ENCODE results near the gene ZDHHC11B.
A peak's percentile ranks its signal among the peaks of the same experiment; 100 is the strongest.

ZDHHC11B gene

DNA sequence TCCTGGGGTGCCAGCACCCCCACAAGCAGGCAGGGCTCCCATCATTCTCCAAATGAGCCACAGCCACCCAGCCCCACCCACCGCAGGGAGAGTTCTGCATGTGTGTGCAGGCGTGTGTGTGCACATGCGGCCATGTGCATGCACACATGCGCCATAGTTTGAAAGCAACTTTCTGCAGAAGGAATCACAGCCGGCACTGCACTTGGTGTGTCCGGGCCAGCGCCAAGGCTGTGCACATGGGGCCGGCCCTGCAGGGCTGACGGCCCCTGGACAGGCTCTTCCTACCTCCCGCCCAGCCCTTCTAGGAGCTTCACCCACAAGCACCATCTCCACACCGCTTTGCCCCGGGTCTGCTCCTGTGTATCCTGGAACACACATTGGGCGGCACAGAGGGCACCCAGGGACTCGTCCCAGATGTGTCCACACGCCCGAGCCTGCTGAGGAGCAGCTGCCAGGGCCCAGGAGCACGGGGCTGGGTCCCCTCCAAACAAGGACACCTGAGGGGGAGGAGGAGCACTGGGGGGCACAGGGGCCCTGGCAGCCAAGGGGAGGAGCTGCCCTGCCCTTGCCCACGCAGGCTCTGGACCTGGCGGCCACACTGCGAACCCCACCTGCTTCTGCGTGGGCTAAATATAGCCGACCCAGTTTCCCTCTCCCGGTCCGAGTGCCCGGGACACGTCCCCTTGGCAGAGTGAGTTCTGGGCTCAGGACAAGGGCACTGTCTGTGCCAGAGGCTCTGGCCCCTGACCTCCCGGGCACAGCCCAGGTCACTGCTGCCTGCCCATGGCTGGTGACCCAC lies 110.5 kb downstream of the ZDHHC11B start:
- DNase-seq (ENCODE audit: low read depth): no peak

DNA sequence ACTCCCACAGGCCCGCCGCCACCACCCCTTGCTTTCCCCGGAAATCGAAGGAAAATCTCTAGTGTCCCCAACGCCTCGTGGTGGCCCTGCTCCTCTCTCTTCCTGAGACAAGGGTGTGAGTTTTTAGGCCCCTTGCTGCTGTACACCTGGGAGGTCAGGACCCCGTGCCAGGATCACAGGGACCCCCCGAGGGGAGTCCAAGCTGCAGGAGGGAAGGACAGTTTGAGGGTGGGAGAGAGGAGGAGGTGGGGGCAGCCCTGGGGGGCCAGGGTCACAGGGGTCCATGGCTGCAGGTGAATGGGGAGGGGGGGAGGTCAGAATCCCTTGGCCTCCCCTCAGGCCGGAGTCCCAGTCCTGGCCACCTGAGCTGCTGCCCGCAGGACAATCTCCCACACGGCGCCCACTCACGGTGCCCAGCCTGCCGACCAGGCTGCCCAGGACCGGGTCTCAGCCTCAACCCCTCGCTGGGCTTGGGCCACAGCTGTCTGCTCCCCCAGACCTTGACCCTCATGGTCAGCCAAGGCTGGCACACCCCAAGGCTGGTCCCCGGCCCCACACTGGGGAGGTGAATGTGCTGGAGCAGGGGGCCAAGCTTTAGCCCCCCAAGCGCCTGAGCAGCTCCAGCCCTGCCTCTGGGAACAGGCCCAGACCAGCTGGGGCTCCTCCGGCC lies 111.2 kb downstream of the ZDHHC11B start:
- DNase-seq (ENCODE audit: low read depth): no peak

DNA sequence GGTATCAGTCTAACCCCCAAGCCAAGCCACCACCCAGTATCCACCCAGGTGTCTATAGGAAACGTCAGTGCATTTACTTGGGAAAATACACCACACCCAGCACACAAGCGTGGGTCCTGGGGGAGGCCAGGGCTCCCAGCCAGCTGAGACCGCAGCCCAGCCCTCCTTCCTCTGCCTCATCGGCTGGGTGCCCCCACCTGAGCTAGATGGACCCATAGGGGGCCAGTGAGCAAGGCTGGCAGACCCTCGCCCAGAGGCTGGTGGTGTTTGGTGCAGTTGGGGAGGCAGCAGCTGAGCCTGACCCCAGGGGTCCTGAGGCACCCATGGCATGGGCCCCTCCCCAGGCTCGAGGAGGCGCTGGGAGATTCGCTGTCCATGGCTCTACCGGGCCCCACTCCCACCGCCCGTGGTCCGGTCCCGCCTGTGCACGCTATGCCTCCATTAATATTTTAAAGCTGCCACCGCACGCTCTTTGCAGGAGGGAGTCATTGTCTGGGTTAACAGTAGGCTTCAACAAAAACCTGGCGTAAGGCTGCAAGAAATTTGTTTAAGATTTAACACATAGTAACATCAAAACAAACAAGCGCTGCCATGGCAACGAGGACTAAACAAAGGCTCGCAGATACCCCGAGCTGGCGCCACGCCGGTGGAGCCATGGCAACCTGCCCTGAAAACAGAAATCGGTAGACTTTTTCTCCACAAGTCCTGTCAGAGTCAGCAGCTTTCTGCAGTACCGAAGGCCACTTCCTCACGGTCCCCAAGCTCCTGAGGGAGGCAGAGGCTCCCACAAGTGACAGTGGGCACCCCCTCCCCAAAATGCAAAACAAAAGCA lies 112.0 kb downstream of the ZDHHC11B start:
- DNase-seq (ENCODE audit: low read depth): peak; percentile 86

DNA sequence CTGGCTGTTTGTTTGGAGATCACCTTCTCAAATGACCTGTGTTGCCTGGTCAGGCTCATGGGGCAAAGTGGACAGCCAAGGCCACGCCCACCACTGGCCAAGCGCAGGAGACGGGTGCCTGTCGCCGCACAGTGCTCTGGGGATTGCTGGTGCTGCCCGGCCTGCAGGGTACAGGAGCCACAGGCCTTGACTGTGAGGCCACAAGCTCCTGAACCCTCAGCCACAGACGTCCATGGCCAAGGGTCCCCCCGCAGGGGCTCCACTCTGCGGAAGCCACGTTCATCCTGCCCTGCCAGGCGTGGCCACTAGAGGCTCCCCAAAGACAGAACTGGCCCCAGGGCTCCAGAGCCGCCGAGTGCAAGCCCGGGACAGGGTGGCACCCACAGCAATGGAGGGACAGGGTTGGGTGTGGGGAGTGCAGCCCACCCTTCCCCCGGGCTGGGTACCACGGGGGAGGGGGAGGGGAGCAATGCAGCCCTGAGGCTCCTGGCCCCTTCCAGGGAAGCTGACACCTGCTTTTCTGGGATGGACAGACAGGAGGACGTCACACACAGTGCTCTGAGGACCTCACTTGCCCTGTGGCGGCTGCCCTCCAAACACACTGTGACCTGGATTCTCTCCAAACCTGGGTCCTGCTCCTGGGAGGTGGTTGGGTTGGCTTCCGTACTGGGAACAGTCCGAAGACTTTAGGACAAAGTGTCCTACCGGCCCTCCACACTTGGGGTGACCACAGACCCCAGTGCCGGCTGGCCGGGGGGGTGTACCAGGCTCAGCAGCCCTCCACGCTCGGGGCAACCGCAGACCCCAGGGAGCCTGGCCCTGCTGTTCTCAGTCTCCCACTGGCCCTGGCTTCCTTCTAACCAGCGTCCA lies 112.8 kb downstream of the ZDHHC11B start:
- DNase-seq (ENCODE audit: low read depth): peak; percentile 60

DNA sequence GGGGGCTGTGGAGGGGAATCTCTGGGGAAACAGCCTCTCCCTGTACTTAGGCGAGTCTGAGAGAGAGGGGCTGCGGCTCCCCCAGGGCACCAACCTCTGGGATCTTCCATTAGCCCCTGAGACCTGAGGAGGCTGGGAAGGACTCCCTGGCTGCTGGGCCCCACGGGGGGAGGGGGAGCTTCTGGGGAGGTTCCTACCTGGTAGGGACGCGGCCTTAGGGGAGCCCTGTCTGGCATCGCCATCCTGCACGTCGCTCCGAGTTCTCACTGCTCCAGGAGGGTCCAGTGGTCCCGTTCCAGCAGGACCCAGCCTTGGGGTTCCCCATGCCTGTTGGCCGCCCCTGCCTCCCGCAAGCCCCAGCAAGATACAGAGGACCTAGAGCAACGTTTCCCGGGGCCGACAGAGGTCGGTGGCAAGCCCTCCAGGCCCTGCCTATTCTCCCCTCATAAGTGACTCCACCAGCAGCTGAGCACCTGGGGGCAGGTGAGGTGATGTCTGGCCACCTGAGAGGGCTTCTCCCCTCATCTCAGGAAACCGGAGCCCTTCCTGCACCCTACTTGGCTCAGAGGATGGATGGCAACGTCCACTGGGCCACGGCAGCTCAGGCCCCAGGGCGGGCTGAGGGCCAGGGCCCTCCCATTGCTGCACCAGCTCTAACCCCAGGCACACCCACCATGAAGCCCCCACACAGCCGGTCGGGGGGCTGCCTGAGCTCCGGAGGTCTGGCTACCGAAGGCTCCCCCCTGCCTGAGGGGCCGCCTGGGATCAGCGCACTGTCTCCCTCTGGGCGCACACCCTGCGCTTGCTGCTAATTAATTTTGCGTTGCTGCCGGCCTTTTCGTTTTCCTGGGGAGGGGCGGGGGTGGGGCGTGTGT lies 113.9 kb downstream of the ZDHHC11B start:
- no peak for DNase-seq (ENCODE audit: low read depth)

DNA sequence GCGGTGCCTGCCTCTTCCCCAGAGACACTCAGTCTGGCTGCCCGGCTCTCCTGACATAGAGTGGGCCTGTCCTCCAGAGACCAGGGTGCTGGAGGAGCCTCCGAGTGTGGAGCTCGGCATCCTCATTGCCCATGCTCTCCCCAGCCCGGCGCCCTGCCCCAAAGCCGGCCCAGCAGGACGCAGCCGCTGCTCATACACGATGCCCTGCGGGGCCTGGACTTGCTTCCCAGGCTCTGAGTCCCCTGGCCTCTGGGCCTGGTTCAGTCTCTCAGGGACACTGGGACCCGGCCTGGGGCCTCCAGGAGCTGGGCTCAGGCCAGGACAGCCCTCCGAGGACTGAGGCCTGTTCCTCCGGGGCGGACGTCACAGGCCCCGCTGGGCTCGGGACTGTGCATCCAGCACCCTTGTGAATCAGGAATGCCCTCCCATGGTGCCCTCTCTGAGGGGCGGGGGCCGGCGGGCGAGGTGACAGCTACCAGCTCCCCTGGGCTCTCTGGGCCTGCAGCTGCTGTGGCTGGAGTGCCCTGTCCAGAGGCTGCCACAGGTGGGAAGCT lies 114.6 kb downstream of the ZDHHC11B start:
- DNase-seq (ENCODE audit: low read depth): no peak

DNA sequence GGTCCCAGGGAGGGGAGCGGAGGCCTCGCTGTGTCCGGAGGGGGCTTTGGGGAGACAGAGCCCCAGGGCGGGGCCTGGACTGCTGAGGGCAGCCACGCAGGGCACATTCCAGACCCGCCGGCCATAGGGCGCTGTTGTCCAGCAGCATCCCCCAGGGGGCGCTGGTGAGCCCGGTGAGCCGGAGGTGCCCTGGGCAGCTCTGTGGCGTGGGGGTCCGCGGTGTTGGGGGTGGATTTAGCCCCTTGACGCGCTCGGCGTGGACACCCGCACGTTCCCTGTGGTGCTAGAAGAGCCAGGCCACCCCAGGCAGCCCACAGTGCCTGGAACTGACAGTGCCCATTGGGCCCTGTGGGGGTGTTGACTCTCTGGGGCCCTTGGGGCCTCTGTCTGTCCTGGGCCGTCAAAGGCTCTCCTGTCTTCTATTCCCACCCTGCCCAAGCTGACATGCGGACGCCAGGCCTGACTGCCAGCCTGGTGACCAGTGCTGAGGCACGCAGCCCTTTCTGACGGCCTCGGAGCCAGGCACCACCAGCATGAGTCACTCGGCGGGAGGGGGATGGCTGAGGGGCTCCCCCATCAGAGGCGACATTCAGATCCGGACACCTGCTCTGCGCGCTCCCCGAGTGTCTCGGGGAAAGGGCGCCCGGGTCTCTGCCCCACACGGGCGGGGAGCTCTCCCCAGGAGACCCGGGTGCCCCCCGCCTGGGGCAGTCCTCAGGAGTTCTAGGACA lies 115.3 kb downstream of the ZDHHC11B start:
- DNase-seq (ENCODE audit: low read depth): no peak

DNA sequence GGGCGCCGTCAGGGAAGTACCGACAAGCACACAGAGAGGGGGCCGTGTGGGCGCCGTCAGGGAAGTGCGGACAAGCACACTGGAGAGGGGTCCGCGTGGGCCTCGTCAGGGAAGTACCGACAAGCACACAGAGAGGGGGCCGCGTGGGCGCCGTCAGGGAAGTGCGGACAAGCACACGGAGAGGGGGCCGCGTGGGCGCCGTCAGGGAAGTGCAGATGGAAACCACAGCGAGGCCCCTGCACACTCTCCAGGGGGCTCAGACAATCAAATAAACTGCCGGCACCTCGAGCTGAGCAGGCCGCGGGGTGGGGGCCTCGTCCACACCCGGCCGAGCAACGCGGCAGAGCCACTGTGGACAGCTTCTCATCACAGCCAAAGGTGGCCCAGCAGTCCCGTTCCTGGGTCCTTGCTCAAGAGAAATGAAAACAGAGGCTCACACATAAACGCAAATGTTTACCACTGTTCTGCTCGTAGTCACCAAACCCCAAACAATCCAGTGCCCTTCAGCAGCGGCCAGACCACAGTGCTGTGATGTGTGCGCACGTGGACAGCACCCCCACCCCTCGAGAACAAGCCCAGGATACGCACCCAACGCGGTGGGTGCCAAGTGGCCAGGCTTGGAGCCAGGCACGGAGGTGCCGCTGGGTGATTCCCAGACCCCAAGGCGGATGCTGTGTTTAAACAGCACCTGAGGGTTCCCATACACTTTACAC lies 116.1 kb downstream of the ZDHHC11B start:
- no peak for DNase-seq (ENCODE audit: low read depth)

DNA sequence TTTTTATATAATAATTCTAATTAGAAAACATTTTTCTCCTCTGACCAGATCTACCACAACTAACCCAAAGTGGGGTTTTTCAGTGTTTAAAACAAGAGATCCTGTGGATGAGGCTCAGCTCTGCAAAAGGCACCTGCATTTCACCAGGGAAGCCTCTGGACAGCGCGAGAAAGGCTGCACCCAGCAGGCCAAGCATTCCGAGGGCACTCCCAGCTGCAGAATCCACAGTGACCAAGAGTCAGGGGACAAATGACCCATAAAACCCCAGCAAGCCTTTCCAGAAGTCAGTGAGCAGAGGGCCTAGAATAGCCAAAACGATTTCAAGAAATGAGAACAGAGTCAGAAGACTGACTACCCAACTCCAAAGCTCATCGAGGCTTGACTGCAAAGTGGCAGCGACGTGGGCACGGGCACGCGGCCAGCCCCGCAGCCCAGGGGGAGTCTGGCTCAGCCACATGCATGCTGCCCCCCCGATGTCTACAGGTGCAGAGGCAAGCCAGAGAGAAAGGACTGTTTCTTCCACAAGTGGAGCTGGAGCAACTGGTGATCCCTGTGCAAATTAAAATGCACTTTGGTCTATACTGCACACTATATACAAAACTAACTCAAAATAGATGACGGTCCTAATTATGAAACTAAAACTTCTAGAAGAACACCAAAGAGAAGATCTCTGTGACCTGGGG lies 117.6 kb downstream of the ZDHHC11B start:
- no peak for DNase-seq (ENCODE audit: low read depth)

DNA sequence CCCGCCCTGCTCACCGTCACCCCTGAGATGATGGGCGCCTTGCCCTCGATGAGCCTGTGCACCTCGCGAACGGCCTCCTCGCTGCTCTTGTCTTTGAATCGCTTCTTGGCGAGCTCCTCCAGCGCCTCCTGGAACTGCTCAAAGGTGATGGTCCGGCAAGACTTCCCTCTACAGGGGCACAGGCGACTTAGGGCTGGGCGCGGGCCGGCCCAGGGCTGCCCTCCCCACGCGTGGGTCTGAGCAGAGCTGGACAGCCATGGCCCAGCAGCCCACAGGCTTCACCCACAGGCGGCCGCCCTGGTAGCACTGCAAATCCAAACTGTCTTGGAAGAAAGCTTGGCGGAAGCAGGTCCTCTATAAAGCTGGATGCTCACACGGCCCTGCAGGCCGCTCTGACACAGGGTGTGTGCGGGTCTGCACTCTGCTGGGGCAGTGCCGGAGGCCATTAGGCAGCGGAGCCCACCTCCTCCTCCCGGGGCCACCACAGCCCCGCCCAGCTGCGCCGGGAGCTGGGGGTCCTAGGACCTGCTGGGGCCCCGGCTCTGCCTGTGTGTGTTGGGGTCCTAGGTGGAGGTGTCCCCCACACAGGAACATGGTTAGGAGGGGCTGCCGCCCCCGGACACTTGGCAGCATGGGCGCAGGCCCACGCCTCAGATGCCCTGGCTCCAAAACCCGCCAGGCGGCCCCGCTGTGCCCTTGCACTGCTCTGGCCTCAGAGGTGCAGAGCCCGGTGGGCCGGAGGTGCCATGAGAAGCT lies 118.4 kb downstream of the ZDHHC11B start:
- DNase-seq (ENCODE audit: low read depth): no peak

DNA sequence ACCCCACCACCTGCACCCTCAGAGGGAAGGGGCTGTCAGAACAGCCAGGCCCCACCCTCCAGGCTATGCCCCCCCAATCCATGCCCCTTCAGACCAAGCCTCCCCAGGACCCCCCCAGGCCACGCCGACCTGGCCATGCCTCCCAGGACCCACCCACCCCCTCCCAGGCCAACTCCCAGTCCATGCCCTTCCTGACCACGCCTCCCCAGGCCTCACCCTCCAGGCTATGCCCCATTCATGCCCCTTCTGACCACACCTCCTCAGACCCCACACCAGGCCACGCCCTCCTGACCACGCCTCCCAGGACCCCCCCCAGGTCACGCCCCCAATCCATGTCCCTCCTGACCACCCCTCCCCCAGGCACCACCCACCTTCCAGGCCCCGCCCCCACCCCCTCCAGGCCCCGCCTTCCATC lies 119.0 kb downstream of the ZDHHC11B start:
- DNase-seq (ENCODE audit: low read depth): no peak

DNA sequence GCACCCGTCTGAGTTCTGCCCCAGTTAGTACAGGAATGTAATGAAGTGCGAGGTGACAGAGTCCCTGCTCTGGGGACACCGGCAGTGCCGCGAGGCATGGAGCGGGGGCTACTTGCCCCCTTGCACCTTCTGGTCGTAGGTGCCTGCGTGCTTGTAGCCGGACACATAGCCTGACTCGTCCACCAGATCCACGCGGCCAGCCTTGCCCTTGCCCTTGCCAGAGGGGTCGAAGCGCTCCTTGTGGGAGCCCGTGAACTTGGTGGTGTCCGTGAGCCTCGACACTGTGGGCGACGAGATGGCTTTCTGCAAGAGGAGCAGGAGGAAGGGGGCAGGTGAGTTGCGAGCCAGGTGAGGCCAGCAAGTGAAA lies 119.6 kb downstream of the ZDHHC11B start:
- DNase-seq (ENCODE audit: low read depth): no peak

DNA sequence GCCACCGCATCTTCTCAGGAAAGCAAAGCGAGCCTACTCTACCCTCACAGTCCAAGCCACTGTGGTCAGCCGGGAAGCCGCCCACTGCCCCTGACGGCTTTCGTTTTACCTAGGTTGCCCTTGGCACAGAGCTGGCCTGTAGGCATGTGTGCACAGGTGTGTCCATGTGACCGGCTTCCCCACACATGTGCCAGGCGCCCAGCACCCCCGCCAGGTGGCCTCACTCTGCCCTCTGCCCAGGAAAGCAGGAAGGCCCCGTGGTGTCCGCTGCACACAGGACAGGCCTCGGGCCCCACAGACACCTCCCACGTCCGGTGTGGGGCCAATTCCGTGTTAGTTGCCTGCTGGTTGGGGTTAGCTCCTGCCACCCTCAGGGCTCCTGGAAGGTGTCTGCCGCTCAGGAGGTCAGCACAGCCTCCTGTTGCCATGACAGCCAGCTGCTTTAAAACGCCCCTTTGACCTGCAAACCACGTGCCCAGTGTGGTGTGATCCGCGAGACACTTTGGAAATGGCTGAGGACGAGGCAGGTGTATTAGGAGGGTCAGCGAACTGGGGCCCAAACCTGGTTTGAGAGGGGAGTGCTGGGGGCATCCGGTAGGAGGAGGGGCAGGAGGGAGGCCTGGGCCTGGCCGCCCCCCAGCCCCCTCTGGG lies 120.1 kb downstream of the ZDHHC11B start:
- DNase-seq (ENCODE audit: low read depth): no peak

DNA sequence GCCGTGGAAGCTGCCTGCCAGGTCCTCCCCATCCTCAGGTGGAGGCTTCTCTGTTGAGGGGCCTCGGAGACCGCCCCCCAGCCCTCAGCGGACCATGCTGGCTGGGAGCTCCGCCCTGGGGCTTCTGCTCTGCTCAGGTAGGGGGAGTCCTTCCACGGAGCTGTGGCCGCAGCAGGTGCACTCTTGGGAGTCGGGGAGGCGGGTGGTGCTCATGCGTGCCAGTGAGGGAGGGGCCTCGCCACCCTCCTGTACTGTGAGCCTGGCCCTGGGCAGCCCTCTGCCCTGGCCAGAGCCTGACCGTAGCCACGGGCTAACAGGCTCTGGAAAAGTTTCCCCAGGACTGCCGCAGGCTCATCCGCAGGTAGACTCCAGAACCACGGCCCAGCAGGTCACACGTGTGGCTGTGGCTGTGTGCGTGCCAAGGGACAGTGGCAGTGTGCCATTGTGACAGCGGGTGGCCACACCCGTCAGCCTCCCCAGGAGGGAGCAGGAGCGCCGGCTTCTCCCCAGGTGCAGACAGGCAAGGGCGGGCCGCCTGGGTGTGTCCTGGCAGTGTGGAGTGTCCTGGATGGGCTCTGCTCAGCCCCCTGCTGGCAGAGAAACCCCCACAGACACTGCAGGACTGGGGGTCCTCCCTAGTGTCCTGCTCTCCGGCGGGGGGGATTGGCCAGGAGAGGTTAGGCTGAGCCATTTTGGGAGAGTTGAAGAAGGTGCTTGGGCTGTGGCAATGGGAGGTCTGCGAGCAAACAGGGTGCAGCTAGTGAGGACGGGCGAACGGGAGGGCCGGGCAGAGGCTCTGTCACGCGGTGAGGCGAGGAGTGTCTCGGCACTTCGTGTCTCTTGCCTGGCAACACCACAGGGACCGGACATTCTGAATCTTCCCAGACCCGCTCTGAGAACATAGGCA lies 120.8 kb downstream of the ZDHHC11B start:
- DNase-seq (ENCODE audit: low read depth): no peak

DNA sequence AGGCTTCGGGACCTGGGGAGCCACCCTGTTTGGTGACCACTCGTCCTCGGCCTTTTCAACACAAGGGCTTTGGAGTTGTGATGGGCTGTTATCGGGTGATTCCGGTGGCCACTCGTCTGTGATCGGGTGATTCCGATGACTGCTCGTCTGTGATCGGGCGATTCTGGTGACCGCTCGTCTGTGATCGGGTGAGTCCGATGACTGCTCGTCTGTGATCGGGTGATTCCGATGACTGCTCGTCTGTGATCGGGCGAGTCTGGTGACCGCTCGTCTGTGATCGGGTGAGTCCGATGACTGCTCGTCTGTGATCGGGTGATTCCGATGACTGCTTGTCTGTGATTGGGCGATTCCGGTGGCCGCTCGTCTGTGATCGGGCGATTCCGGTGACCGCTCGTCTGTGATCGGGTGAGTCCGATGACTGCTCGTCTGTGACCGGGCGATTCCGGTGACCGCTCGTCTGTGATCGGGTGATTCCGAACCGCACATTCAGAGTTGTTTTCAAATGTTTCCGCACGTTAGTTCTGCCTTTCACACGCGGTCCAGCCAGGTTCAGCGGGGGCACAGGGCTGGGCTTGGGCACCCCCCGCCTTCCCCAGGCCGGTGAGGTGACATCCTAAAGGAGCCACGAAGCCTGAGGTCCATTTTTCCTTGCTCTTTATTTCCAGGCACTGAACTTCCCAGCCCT lies 121.6 kb downstream of the ZDHHC11B start:
- DNase-seq (ENCODE audit: low read depth): no peak
